8988T (cell line): ENCODE data around the gene SMURF2.

Experiments used
- DNase-seq: peaks from one replicate; pipeline ENCODE4 v3.0.0; 2011

SMURF2 gene

GRCh38 chr17:64533784-64534183 is 128.3 kb downstream of the SMURF2 start:
- no peak for DNase-seq

GRCh38 chr17:64532409-64532808 is 129.7 kb downstream of the SMURF2 start:
- no peak for DNase-seq

GRCh38 chr17:64531955-64532371 is 130.1 kb downstream of the SMURF2 start:
- no peak for DNase-seq

- no peak for DNase-seq
Observed at GRCh38 chr17:64529221-64529620, 132.9 kb downstream of the SMURF2 start.

GRCh38 chr17:64527914-64528313 is 134.2 kb downstream of the SMURF2 start:
- no peak for DNase-seq

GRCh38 chr17:64520359-64520758 is 141.7 kb downstream of the SMURF2 start:
- DNase-seq = no peak

DNA sequence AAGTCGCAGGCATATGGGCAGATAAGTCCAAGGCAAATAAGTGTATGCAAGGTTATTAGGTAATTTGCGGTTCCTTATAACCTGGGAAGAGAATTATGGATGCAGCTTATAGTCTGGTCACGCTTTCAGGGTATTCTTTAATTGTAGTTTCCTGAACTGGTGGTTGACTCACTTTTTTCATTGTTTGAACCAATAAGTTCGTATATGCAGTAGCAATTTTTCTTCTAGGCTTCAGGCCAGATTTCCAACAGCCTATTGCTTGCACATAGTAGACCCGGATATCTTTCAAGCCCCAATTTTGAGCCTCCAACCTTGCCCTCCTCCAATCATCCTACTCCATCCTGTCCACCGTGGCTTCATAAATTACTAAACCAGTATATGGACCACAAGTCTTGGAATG is 142.5 kb downstream of the SMURF2 start:
- no peak for DNase-seq

DNA sequence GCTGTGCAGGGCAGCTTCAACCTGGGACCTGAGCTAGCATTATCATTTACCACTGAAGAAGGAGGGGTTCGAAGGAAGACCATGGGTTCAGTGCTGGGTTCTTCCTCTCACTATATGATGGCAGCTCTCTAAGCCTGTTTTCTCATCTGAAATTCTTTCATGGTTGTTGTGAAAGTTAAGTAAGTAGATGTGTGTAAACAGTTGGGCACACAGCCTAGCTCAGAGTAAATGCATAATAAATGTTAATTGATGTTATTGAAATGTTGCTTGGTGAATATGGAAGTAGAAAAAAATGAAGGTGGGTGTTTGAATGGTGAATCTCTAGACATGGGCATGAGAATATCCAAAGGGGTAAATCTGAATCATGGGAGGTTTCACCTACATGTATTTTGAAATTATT is 146.3 kb downstream of the SMURF2 start:
- no peak for DNase-seq

- DNase-seq = no peak
Observed at GRCh38 chr17:64515419-64515818, 146.7 kb downstream of the SMURF2 start.

DNA sequence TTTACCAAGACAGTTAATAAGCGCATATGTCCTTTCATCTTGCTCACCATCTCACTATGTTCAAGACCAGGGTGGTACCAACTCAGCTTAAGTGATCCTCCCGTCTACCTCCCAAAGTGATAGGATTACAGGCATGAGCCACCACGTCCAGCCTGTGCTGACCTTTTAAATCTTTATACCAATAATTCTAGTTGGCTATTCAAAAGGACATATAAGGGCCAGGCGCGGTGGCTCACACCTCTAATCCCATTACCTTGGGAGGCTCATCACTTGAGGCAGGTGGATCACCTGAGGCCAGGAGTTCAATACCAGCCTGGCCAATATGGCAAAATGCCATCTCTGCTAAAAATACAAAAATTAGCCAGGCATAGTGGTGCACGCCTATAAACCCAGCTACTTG is 152.9 kb downstream of the SMURF2 start:
- DNase-seq = no peak

DNA sequence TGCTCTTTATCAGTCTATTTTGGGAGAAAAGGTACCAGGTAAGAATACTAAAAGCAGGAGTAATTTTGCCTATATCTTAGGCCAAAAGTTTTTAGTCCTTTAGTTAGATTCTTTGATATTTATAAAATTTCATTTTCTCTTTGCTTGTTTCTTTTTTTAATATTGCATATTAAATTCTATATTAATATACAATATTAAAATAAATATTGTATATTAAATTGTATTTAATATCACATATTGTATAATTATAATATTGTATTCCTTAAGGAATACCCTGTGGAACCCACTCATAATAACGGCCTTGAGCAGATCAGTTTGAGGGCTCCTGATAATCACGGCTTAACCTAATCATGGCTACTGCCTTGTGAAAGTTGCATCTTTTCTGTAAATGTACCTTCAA is 153.4 kb downstream of the SMURF2 start:
- DNase-seq = no peak

DNA sequence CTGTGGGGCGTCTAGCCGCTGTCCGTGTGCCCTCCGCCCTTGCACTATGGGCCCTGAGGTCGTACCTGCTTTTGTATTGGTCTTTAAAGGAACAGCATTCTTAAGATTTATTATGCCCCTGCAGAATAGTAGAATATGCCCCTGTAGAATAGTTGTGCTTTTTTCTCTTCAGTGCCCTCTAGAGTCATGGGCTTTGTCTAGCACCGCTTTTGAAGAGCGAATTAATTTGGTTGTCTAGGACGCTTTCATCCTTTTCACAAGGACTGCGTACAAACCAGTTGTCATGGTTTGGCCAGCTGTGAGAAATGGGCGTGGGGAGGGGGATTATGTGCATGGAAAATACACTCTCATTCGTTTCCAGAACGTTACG is 154.7 kb downstream of the SMURF2 start:
- no peak for DNase-seq

DNA sequence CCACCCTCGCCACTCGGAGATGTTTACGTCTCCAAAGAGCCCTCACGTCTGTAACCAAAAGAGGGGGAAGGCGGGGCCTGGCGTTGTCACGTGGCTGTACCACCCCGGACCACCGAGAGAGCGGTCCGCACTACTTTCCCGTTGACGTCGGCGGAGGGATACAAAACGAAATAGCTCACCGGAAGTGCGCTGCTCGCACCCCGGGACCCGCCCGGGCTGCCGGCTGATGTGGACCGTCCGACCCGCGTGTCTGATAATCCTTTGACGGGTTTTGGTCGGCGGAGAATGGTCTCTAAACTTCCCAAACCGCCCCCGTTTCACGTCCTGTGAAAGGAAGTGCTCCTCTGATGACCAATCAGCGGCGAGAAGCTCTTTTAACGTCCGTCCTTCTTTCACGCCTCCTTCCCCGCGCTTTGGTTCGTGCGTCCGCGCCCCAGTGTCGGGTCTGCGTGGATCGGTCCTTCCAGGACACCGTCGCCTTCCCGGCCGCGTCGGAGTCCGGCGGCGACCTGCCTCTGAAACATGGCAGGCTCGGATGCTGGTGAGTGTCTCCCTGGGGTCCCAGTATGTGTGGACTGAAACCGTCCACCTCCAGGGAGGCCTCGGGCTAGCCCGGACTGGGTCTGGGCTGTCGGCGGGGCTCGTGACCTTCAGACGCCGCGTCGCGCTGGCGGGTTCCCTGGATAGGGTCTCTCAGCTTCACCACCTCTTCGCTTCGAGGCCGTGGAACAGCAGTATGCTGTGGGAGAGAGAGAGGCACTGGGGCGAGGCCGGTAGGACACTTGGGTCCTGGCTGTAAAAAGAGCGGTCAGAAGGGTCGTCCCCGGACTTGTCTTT is 155.3 kb downstream of the SMURF2 start, which contains the start of gene CEP95:
TSS of gene CEP95 (plus strand) at position 402 of the 837 bp plus-strand sequence. CDS start at position 523, 121 bp downstream.
- peak; percentile 47 for DNase-seq

DNA sequence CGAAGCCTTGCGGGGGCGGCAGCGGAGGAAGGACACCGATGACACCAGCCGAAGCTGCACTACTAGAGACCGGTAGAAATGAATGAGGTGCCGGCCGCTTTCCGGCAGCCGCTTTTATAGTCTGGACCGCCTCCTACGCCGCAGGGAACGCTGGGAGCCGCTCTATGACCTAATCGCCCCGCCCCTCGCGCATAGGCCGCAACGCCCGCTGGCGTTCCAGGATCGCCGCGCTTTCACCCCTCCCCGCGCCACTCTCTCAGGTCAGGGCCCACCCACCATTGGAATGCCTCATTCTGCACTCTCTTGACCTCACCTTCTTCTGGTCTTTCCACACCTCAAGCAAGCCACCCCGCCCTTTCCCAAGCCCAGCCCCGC is 155.9 kb downstream of the SMURF2 start, which contains the start of gene DDX5:
TSS of gene DDX5 (minus strand) at position 89 of the 375 bp plus-strand sequence. CDS start 170 bp downstream, outside the sequence.
- peak; percentile 56 for DNase-seq

GRCh38 chr17:64505340-64506200 is 156.5 kb downstream of the SMURF2 start:
- peak; percentile 45 for DNase-seq

DNA sequence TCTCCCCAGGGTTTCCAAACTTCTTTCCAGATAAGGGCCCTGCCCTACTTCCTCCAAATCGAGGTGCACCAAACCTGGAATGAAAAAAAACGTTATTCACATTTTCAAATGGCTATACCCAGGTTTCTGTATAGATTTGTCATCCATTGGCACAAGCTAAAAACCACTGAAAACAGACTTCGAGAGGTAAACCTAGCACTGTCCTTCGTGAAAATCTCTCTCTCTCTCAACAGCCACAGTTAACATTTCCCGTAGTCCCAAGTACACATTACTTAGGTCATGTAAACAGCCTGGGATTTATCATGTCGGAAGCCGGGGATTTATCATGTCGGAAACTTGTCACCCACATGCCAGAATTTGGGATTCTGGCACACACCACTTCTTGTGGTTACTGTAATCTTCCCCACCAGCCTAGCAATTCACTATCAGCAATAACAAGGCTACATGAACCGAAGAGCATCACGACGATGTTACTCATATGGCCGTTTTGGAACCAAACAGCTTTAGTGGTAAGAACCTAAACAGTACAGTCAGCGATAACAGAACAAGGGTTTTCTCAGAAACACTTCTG is 157.3 kb downstream of the SMURF2 start:
- no peak for DNase-seq

GRCh38 chr17:64503821-64504768 is 158.0 kb downstream of the SMURF2 start:
- no peak for DNase-seq

DNA sequence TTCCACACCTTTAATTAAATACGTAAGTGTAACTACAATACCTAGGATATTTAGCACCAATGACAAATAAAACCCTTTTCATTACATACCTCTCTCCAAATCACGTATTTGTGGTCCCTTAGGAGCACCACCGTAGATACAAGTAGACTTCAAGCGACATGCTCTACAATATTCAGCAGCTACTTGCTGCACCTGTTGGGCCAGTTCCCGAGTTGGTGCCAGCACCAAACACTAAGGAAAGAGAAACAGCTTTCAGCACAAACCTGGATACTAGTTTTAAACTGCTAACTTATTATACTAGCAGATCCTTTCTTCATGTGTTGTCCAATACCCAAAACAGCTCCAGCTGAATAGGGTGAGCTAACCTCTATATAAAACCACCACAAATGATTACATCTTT is 158.8 kb downstream of the SMURF2 start:
- DNase-seq = no peak

DNA sequence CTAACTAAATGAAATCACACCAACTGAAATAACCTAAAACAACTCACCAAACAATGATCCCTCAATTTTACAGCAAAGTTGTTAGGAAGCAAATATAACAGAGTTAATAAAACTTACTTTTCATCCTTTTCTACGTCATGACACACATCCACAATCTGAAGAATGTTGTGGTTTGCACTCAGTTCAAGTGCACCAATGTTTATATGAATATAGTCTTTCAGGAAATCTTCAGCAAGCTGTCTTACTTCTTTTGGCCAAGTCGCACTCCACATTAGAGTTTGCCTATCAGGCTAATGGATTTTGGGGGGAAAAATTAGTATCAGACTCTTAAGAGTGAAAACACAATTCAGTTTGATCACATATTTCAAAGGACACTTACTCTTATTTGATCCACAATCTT is 159.3 kb downstream of the SMURF2 start:
- DNase-seq = no peak

DNA sequence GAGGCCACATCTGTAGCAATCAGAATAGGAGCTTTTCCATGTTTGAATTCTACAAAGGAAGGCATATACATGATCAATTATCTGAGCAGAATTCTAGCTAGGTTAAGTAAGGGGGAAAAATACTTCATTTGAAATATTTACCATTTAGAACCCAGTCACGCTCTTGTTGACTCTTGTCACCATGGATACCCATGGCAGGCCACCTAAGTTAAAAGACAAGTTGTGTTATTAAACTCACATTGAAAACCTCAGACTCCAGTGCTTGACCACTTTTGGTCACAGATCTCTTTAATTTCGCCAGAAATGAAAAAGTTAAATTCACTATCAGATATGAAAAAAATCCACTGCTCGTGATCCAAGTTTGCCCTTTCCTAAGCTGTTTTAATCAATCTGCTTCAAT is 160.1 kb downstream of the SMURF2 start:
- no peak for DNase-seq

- no peak for DNase-seq
Observed at GRCh38 chr17:64500862-64501765, 161.0 kb downstream of the SMURF2 start.
